ENCODE results near the gene GATA6.

The GATA6 gene

DNA sequence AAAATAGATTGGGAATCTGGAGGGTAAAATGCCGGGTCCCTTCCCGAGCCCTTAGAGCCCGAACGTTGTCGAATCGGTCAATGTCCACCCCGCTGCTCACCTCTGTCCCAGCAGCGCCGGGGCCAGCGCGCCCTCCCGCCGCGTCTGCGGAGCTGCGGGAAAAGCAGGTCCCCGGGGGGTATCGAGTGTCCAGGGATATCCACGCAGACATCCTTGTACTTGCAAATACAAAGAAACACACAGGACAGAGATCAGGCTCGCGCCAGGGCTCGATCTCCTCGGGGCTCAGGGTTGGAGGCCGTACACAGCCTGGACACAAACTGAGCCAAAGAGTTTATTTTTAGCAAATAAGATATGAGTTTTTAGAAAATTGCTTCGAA, 2.3 kb upstream of the GATA6 start:
- no peak for DNase-seq

DNA sequence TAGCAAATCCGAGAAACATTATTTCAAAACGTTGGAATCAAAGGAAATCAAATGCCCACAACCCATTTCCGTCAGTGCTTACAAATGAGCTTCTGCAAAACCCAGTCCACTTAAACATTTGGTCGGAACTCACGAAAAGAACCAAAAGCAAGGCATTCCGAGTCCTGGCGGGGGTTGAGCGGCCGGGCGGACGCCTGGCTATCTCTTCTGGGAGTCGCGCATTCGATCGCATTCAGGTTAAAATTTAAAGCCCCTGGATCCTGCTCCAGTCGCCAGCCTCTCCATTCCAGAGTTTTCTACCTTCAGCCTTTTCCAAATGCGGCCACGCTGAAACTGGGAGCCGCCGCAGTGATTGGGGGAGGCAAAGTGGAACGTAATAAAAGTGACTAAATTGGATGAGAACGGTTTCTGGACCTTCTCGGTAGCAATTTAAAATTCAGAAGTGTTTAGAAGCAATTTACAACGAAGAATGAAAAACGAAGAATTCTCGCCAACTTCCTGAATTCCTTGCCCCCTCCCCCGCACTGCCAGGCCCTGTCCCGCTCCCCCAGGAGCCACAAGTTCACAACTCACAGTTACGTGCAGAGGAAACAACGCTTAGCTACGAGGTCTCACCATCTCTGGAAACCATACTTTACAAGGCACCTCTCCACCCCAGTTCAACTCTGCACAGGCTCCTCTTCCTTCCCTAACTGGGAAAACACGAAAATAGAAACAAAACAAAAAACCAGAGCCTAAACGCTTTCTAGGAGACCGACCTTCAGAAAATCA, 1.7 kb upstream of the GATA6 start:
- DNase-seq = no peak

- DNase-seq = no peak
Measured at GRCh38 chr18:22168360-22168921, 948 bp upstream of the GATA6 start.

DNA sequence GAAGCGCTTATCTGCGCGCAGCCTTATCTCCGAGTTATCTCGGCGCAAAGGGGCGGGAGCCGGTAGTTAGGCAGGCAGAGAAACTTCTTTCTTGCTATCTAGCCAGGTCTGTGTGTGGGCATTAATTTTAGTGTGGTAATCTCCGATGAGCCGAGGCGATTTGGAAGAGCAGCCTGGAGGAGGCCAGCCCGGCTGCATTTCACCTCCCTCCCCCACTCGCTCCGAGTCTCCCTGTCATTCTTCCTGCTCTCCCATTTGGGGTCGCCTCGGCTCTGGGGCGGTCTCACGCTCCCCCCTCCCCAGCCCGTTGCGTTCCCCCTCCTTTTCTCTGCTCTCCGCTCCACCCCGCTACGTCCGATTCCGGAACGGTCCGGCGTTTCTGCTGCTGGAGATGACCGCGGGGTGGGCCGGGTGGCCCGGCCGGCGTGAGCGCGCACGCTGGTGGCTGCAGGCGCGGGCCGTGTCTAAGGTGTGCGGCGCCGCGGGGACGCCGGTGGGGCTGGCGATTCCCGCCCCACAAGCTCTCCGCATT, 566 bp downstream of the GATA6 start:
- no peak for DNase-seq

DNA sequence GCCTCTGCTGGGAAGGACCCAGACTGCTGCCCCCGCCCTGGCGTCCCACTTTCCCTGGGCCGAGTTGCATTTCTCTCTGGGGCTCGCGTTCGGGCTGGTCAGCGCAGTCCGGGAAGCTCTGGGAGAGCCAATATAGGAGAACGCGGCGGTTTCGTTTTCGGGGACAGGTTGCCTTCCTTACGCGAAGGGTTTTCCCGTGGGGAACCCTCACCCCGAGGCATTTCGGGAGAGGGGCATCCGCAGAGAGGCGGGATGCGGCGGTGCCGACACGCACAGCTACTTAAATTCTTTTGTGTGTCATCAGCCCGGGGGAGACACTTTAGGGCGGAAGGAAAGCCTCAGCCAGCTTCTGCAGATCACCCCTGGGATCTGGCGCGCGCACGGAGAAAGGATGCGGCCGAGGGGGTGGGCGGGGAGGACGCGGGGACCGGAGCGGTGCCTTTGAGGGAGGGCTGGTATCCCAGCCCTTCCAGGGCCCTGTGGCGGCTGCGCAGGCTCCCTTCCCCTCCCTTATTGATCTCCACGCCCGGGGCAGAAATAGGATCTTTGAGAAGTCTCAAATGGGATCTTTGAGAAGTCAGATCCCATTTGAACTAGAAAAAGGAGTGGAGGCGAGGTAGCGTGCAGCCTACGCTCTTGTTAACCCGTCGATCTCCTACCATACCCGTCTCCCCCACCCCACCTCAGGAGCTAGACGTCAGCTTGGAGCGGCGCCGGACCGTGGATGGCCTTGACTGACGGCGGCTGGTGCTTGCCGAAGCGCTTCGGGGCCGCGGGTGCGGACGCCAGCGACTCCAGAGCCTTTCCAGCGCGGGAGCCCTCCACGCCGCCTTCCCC, 1.2 kb downstream of the GATA6 start:
- no peak for DNase-seq

GRCh38 chr18:22171258-22172119, 2.1 kb downstream of the GATA6 start:
- no peak for DNase-seq

DNA sequence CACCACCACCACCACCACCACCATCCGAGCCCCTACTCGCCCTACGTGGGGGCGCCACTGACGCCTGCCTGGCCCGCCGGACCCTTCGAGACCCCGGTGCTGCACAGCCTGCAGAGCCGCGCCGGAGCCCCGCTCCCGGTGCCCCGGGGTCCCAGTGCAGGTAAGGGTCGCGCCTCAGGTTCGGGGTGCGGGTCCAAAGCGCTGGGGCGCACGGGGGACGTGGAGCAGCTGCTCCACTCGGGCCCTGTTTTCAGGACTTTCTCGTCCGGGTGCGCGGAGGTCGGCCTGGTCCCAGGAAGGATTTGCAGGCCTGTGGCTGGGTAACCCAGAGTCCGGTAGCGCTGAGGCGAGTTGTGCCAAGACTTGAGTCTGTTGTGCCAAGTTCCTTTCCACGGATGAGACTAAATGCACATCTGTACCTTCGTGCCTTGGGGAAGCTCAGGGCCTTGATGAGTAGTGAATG, 2.8 kb downstream of the GATA6 start:
- DNase-seq = no peak

DNA sequence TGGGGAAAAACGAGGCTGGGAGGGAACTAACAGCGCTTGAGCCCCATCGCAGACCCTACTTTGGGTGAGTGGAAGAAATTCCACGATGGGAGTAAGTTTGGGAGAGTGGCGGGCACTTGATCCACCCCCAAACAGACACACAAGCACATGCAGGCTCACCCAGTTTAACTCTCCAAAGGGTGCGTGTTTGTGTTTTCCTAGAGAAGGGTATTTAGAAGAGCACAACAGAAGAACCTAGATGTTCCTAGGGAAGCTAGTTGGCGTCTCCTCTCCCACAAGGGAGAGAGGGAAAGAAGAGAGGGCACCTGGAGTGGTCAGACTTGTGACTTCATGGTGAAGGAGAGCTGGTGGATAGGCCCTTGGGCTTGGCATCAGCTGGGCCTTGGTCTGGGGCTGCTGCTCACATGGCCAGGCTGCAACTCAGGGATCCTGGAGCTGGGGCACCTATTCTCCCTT, 3.2 kb downstream of the GATA6 start:
- DNase-seq = no peak

GRCh38 chr18:22173221-22173927, 4.0 kb downstream of the GATA6 start:
- no peak for DNase-seq

DNA sequence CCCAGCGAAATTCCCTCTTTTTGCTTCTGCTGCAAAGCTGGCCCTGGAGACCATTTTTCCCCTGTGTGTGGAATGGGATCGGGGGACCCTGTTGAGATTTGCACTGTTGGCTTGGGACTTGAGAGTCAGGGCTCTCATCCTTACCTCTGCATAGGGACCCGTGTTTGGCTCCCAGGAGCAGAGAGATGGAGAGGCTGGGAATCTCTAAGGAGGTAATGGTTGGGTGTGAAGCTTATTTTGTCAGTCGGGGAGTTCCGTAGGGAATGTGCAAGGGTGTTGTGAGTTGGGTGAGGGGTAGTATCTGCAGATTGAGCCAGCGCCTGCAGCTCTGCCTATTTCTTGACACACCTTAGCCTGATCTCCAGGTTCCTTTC, 4.5 kb downstream of the GATA6 start:
- DNase-seq = no peak

GRCh38 chr18:22174341-22175145, 5.2 kb downstream of the GATA6 start:
- DNase-seq = no peak

DNA sequence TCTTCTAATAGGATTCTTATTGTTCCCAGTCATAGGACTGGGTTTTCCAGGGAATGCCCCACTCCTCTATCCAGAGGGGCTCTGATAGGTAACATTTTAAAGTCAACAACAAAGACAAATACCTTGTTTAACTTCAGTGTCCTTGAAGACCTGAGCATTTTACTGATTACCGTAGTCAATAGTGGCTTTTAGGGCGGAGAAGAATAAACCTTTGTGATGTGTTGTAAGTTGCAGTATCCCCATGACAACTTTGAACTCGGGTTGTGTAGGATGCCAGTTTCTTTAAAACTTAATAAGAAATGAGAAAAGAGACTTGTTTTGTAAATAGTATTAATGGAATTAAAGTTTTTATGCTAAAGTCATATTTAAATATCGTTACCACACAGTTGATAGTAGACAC, 6.0 kb downstream of the GATA6 start:
- no peak for DNase-seq

DNA sequence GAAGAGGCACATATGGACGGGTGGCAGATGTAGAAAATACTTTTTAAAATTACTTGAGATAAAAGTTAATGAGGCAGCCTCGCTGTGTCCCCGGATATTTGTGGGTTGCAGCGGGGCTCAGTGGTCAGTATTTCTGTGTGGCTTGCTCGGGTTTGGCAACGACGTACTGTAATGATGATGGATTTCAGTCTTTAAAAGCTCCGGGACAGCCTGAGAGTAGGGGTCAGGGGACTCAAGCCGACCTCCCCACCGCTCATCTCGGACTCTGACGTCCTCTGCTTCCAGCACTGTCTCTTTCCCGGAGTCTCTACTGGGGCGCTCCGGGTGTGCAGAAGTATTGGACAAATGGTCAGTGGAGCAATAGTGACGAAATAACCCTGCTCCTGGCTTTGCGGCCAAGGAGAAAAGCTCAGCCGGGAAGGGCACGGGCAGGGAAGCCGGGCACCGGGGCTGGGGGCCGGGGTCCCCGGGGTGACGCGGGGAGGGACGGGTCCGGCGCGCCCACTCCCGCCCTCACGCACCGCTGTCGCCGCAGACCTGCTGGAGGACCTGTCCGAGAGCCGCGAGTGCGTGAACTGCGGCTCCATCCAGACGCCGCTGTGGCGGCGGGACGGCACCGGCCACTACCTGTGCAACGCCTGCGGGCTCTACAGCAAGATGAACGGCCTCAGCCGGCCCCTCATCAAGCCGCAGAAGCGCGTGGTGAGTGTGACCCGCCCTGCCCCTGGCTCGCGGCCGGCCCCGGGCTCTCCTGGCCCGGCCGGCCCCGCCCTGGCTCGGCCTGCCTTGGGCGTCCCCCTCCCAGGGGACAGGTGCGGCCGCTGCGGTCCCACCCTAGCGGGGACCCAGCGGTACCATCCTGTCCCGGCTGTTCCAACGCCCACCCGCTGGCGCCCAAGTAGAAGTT, 7.3 kb downstream of the GATA6 start:
- no peak for DNase-seq

DNA sequence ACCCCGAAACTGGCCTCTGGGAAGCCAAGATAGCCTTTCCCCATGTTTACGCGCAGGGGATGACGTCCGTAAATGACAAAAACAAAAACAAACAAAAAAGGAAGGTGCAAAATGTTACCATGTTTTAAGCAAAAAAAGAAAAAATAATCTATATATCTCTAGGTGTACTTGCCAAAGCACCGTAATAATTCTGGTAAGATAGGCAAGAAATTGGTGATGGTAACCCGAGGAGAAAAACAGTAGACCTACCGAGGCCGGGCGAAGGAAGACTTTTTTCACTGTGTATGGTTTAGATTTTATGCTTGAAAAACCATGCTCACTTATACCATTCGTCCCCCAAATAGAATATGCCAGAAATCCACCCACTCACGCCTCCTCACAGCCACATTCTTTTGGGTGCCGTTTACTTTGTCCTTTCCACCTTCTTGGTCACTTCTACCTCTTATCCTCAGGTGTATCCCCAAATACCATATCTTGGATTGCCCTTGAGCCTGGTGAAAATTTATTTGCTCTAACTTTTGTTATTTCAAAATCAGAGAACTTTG, 8.0 kb downstream of the GATA6 start:
- no peak for DNase-seq

- no peak for DNase-seq
Measured at GRCh38 chr18:22179174-22179573, 9.8 kb downstream of the GATA6 start.

DNA sequence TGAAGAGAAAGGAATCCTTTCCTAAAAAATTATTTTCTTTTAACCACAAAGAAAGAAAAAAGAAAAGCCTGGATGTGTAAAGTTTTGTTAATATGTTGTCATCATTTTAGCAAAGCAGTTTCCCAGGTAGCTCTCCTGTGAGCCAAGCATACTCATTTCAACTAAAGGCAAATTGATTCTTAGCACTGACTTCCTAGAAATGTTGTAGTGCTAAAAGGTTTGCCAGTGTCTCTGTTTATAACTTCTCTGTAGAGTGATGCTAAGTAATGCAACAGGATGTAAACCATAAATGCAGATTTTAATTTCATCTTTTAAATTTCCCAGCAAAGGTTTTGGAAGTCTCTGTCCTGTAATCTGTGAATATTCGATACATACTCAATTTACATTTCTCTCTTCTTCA, 10.2 kb downstream of the GATA6 start:
- DNase-seq = no peak

GRCh38 chr18:22180722-22181121, 11.3 kb downstream of the GATA6 start:
- DNase-seq = no peak

GRCh38 chr18:22182884-22183697, 13.7 kb downstream of the GATA6 start:
- no peak for DNase-seq

Data from central memory CD4-positive, alpha-beta T cell (primary cell).